ENCODE data around the gene HTT-AS.
"Not testable (repeated sequence)": the region's sequence is repeated elsewhere in the genome, so short reads cannot be mapped to it uniquely, and the experiment has no call there.

HTT-AS gene

GRCh38 chr4:3112201-3112600 is 37.9 kb upstream of the HTT-AS start:
- Histone ChIP-seq H3K9ac (ENCODE audit: low read length) (no peak overlapping the region), H3K4me1 (ENCODE audit: control insufficient read depth, low read depth, low read length) (peaks cover 6% of the 10 kb centered on the region), H3K4me3 (ENCODE audit: low read length) (no peak overlapping the region), H3K27ac (ENCODE audit: low read length) (no peak overlapping the region), H3K36me3 (ENCODE audit: control insufficient read depth, low read depth, low read length) (peaks cover 60% of the 10 kb centered on the region), H3K27me3 (ENCODE audit: control insufficient read depth, insufficient read depth, low read length) (no peaks in the 10 kb centered on the region), H3K9me3 (ENCODE audit: control insufficient read depth, low read depth, low read length) (no peaks in the 10 kb centered on the region)

GRCh38 chr4:3111461-3111860 is 37.1 kb upstream of the HTT-AS start:
- H3K27me3 ChIP-seq (ENCODE audit: control insufficient read depth, insufficient read depth, low read length), result no peaks in the 10 kb centered on the region
- H3K36me3 ChIP-seq (ENCODE audit: control insufficient read depth, low read depth, low read length), result peaks cover 57% of the 10 kb centered on the region
- peaks cover 6% of the 10 kb centered on the region for H3K4me1 ChIP-seq (ENCODE audit: control insufficient read depth, low read depth, low read length)
- no peak overlapping the region for H3K4me3 ChIP-seq (ENCODE audit: low read length)
- H3K9me3 ChIP-seq (ENCODE audit: control insufficient read depth, low read depth, low read length), result no peaks in the 10 kb centered on the region
- H3K27ac ChIP-seq (ENCODE audit: low read length), result no peak overlapping the region
- H3K9ac ChIP-seq (ENCODE audit: low read length), result no peak overlapping the region

GRCh38 chr4:3108211-3108610 is 33.9 kb upstream of the HTT-AS start:
- peaks cover 6% of the 10 kb centered on the region for H3K4me1 ChIP-seq (ENCODE audit: control insufficient read depth, low read depth, low read length)
- H3K9me3 ChIP-seq (ENCODE audit: control insufficient read depth, low read depth, low read length), result no peaks in the 10 kb centered on the region
- H3K9ac ChIP-seq (ENCODE audit: low read length), result no peak overlapping the region
- no peak overlapping the region for H3K4me3 ChIP-seq (ENCODE audit: low read length)
- peaks cover 47% of the 10 kb centered on the region for H3K36me3 ChIP-seq (ENCODE audit: control insufficient read depth, low read depth, low read length)
- H3K27ac ChIP-seq (ENCODE audit: low read length), result no peak overlapping the region
- no peaks in the 10 kb centered on the region for H3K27me3 ChIP-seq (ENCODE audit: control insufficient read depth, insufficient read depth, low read length)

- H3K9ac ChIP-seq (ENCODE audit: low read length), result no peak overlapping the region
- H3K27me3 ChIP-seq (ENCODE audit: control insufficient read depth, insufficient read depth, low read length), result no peaks in the 10 kb centered on the region
- no peak overlapping the region for H3K4me3 ChIP-seq (ENCODE audit: low read length)
- H3K27ac ChIP-seq (ENCODE audit: low read length), result no peak overlapping the region
- peaks cover 6% of the 10 kb centered on the region for H3K4me1 ChIP-seq (ENCODE audit: control insufficient read depth, low read depth, low read length)
- H3K36me3 ChIP-seq (ENCODE audit: control insufficient read depth, low read depth, low read length), result peaks cover 48% of the 10 kb centered on the region
- H3K9me3 ChIP-seq (ENCODE audit: control insufficient read depth, low read depth, low read length), result no peaks in the 10 kb centered on the region
Measured at GRCh38 chr4:3107691-3108121, 33.4 kb upstream of the HTT-AS start.

- no peaks in the 10 kb centered on the region for H3K9me3 ChIP-seq (ENCODE audit: control insufficient read depth, low read depth, low read length)
- no peak overlapping the region for H3K9ac ChIP-seq (ENCODE audit: low read length)
Measured at GRCh38 chr4:3107271-3107670, 32.9 kb upstream of the HTT-AS start.

GRCh38 chr4:3106339-3107186 is 32.2 kb upstream of the HTT-AS start:
- Histone ChIP-seq H3K9ac (ENCODE audit: low read length) (no peak overlapping the region), H3K36me3 (ENCODE audit: control insufficient read depth, low read depth, low read length) (peaks cover 46% of the 10 kb centered on the region), H3K4me3 (ENCODE audit: low read length) (no peak overlapping the region), H3K27me3 (ENCODE audit: control insufficient read depth, insufficient read depth, low read length) (no peaks in the 10 kb centered on the region), H3K27ac (ENCODE audit: low read length) (no peak overlapping the region), H3K9me3 (ENCODE audit: control insufficient read depth, low read depth, low read length) (no peaks in the 10 kb centered on the region), H3K4me1 (ENCODE audit: control insufficient read depth, low read depth, low read length) (peaks cover 3% of the 10 kb centered on the region)

More at GRCh38 chr4:3107271-3107670, 32.9 kb upstream of the HTT-AS start:
- Histone ChIP-seq H3K4me1 (ENCODE audit: control insufficient read depth, low read depth, low read length) (peaks cover 6% of the 10 kb centered on the region), H3K36me3 (ENCODE audit: control insufficient read depth, low read depth, low read length) (peaks cover 48% of the 10 kb centered on the region), H3K27ac (ENCODE audit: low read length) (no peak overlapping the region), H3K4me3 (ENCODE audit: low read length) (no peak overlapping the region), H3K27me3 (ENCODE audit: control insufficient read depth, insufficient read depth, low read length) (no peaks in the 10 kb centered on the region)

- H3K36me3 ChIP-seq (ENCODE audit: control insufficient read depth, low read depth, low read length), result peaks cover 32% of the 10 kb centered on the region
Measured at GRCh38 chr4:3098346-3098745, 24.0 kb upstream of the HTT-AS start.

GRCh38 chr4:3096202-3096601 is 21.9 kb upstream of the HTT-AS start:
- Histone ChIP-seq H3K9me3 (ENCODE audit: control insufficient read depth, low read depth, low read length) (no peaks in the 10 kb centered on the region), H3K9ac (ENCODE audit: low read length) (no peak overlapping the region), H3K27ac (ENCODE audit: low read length) (no peak overlapping the region), H3K27me3 (ENCODE audit: control insufficient read depth, insufficient read depth, low read length) (no peaks in the 10 kb centered on the region), H3K36me3 (ENCODE audit: control insufficient read depth, low read depth, low read length) (peaks cover 34% of the 10 kb centered on the region), H3K4me1 (ENCODE audit: control insufficient read depth, low read depth, low read length) (no peaks in the 10 kb centered on the region), H3K4me3 (ENCODE audit: low read length) (no peak overlapping the region)

More at GRCh38 chr4:3098346-3098745, 24.0 kb upstream of the HTT-AS start:
- H3K4me1 ChIP-seq (ENCODE audit: control insufficient read depth, low read depth, low read length), result no peaks in the 10 kb centered on the region
- H3K27ac ChIP-seq (ENCODE audit: low read length), result no peak overlapping the region
- no peak overlapping the region for H3K9ac ChIP-seq (ENCODE audit: low read length)
- H3K9me3 ChIP-seq (ENCODE audit: control insufficient read depth, low read depth, low read length), result no peaks in the 10 kb centered on the region
- H3K4me3 ChIP-seq (ENCODE audit: low read length), result no peak overlapping the region
- H3K27me3 ChIP-seq (ENCODE audit: control insufficient read depth, insufficient read depth, low read length), result no peaks in the 10 kb centered on the region

GRCh38 chr4:3094701-3095100 is 20.4 kb upstream of the HTT-AS start:
- H3K4me3 ChIP-seq (ENCODE audit: low read length); H3K9me3 ChIP-seq (ENCODE audit: control insufficient read depth, low read depth, low read length); H3K27ac ChIP-seq (ENCODE audit: low read length); H3K4me1 ChIP-seq (ENCODE audit: control insufficient read depth, low read depth, low read length); H3K9ac ChIP-seq (ENCODE audit: low read length); H3K27me3 ChIP-seq (ENCODE audit: control insufficient read depth, insufficient read depth, low read length): not testable (repeated sequence)
- H3K36me3 ChIP-seq (ENCODE audit: control insufficient read depth, low read depth, low read length), result peaks cover 41% of the 10 kb centered on the region

GRCh38 chr4:3091464-3091863 is 17.1 kb upstream of the HTT-AS start:
- H3K9me3 ChIP-seq (ENCODE audit: control insufficient read depth, low read depth, low read length), result no peaks in the 10 kb centered on the region
- H3K4me1 ChIP-seq (ENCODE audit: control insufficient read depth, low read depth, low read length), result no peaks in the 10 kb centered on the region
- no peak overlapping the region for H3K27ac ChIP-seq (ENCODE audit: low read length)
- H3K27me3 ChIP-seq (ENCODE audit: control insufficient read depth, insufficient read depth, low read length), result no peaks in the 10 kb centered on the region
- H3K9ac ChIP-seq (ENCODE audit: low read length), result no peak overlapping the region
- peaks cover 46% of the 10 kb centered on the region for H3K36me3 ChIP-seq (ENCODE audit: control insufficient read depth, low read depth, low read length)
- no peak overlapping the region for H3K4me3 ChIP-seq (ENCODE audit: low read length)

GRCh38 chr4:3087115-3087797 is 12.9 kb upstream of the HTT-AS start:
- Histone ChIP-seq H3K4me3 (ENCODE audit: low read length) (no peak overlapping the region), H3K9me3 (ENCODE audit: control insufficient read depth, low read depth, low read length) (no peaks in the 10 kb centered on the region), H3K36me3 (ENCODE audit: control insufficient read depth, low read depth, low read length) (peaks cover 33% of the 10 kb centered on the region), H3K27ac (ENCODE audit: low read length) (no peak overlapping the region), H3K9ac (ENCODE audit: low read length) (no peak overlapping the region), H3K27me3 (ENCODE audit: control insufficient read depth, insufficient read depth, low read length) (no peaks in the 10 kb centered on the region), H3K4me1 (ENCODE audit: control insufficient read depth, low read depth, low read length) (no peaks in the 10 kb centered on the region)
